HepG2 (cell line): ENCODE measurements around the gene ACCS. TPM values are rescaled to one million over a fixed set of nuclear protein-coding genes. Genes with fewer than 3 reads are reported as not detected.
A peak's percentile ranks its signal among the peaks of the same experiment; 100 is the strongest.

Experiments
- ELF1 ChIP-seq: sonication (generic); formaldehyde crosslinking; IDR thresholded peaks from 2 replicates; pipeline ENCODE4 v1.4.0; 2020; ENCODE audit warnings: missing genetic modification reagents
- KLF13 ChIP-seq: sonication (generic); formaldehyde crosslinking; IDR thresholded peaks from 2 replicates; pipeline ENCODE4 v1.4.0; 2020; ENCODE audit warnings: mild to moderate bottlenecking, missing genetic modification reagents
- PAX8 ChIP-seq: sonication (generic); formaldehyde crosslinking; IDR thresholded peaks from 2 replicates; pipeline ENCODE4 v1.8.0; 2022; ENCODE audit warnings: mild to moderate bottlenecking, missing genetic modification reagents, borderline replicate concordance
- SMAD9 ChIP-seq: sonication (generic); formaldehyde crosslinking; IDR thresholded peaks from 2 replicates; pipeline ENCODE4 v1.5.1; 2020; ENCODE audit warnings: mild to moderate bottlenecking, missing genetic modification reagents
- STAG1 ChIP-seq: sonication (generic); formaldehyde crosslinking; IDR thresholded peaks from 2 replicates; pipeline ENCODE4 v1.4.0; 2020; ENCODE audit warnings: missing genetic modification reagents
- THAP11 ChIP-seq: IDR thresholded peaks from 2 replicates; pipeline ENCODE4 v1.6.1; 2016; ENCODE audit warnings: missing biosample characterization, missing genetic modification reagents
- ZNF143 ChIP-seq: sonication (generic); formaldehyde crosslinking; IDR thresholded peaks from 2 replicates; pipeline ENCODE4 v1.4.0; 2020; ENCODE audit warnings: missing genetic modification reagents
- ZNF256 ChIP-seq: sonication (generic); formaldehyde crosslinking; conservative IDR thresholded peaks from 2 replicates; pipeline ENCODE4 v1.4.0; 2020; ENCODE audit warnings: missing genetic modification reagents
- ZNF317 ChIP-seq: sonication (generic); formaldehyde crosslinking; IDR thresholded peaks from 2 replicates; pipeline ENCODE4 v1.5.0; 2020; ENCODE audit warnings: mild to moderate bottlenecking, missing genetic modification reagents
- ZNF605 ChIP-seq: sonication (generic); formaldehyde crosslinking; IDR thresholded peaks from 2 replicates; pipeline ENCODE4 v1.8.0; 2022; ENCODE audit warnings: mild to moderate bottlenecking, missing genetic modification reagents
- ZNF678 ChIP-seq: sonication (generic); formaldehyde crosslinking; IDR thresholded peaks from 2 replicates; pipeline ENCODE4 v1.4.0; 2020; ENCODE audit warnings: mild to moderate bottlenecking, missing genetic modification reagents
- ZNF709 ChIP-seq: sonication (generic); formaldehyde crosslinking; IDR thresholded peaks from 2 replicates; pipeline ENCODE4 v1.5.0; 2020; ENCODE audit warnings: mild to moderate bottlenecking, missing genetic modification reagents
- ZNF761 ChIP-seq: sonication (generic); formaldehyde crosslinking; conservative IDR thresholded peaks from 2 replicates; pipeline ENCODE4 v1.4.0; 2020; ENCODE audit warnings: mild to moderate bottlenecking, missing genetic modification reagents
- polyA plus RNA-seq, 8 experiments: library from polyadenylated mRNA; depleted of rRNA in 3 of 8; stranded (reverse) in 7 of 8; unstranded in 1 of 8; fragments of >200 nt; fragmentation: Illumina TruSeq in 4 of 8; extraction: Trizol in 4 of 8; gene quantifications; 2 replicates each; pipeline versions ENCODE4 v1.2.1 to v1.2.3, GENCODE V29; 2011 to 2016; ENCODE audit warnings: low read depth in 4 of 8, missing spikeins in 1 of 8, mixed read lengths in 1 of 8; ENCODE audit not compliant: insufficient read depth in 1 of 8
- total RNA-seq, 5 experiments: library from RNA; depleted of rRNA; stranded (reverse); fragments of >200 nt; fragmentation: Illumina TruSeq; extraction: Trizol; gene quantifications; 2 replicates each; pipeline ENCODE4 v1.2.3, GENCODE V29; 2016; ENCODE audit warnings: low read depth in 1 of 5
- TF ChIP-seq, protein P1 (sequence below), 2 experiments: sonication (generic) in 1 of 2; formaldehyde crosslinking in 1 of 2; IDR thresholded peaks; 2 replicates each; pipeline versions ENCODE4 v1.4.0 to v1.6.1; 2018 to 2020; ENCODE audit warnings: missing genetic modification reagents in 2 of 2, borderline replicate concordance in 1 of 2, low read depth in 1 of 2, mild to moderate bottlenecking in 1 of 2, missing biosample characterization in 1 of 2
- TF ChIP-seq, protein P2 (sequence below): sonication (generic); formaldehyde crosslinking; IDR thresholded peaks from 2 replicates; pipeline ENCODE4 v1.5.0; 2020; ENCODE audit warnings: missing genetic modification reagents
- TF ChIP-seq, protein P3 (sequence below): sonication (generic); formaldehyde crosslinking; IDR thresholded peaks from 2 replicates; pipeline ENCODE4 v1.9.0; 2021; ENCODE audit warnings: missing genetic modification reagents, borderline replicate concordance
- TF ChIP-seq, protein P4 (sequence below): sonication (generic); formaldehyde crosslinking; IDR thresholded peaks from 2 replicates; pipeline ENCODE4 v1.4.0; 2020; ENCODE audit warnings: missing genetic modification reagents, mild to moderate bottlenecking, borderline replicate concordance
- TF ChIP-seq, protein P5 (sequence below): sonication (generic); formaldehyde crosslinking; IDR thresholded peaks from 2 replicates; pipeline ENCODE4 v1.5.0; 2020; ENCODE audit warnings: mild to moderate bottlenecking, missing genetic modification reagents

Gene ACCS
- total and polyA plus RNA-seq, 2 of the 13 experiments (the other 11 are each of a cell fraction or from before 2014, with no cell fraction given) = 0.55 to 0.59 TPM

DNA sequence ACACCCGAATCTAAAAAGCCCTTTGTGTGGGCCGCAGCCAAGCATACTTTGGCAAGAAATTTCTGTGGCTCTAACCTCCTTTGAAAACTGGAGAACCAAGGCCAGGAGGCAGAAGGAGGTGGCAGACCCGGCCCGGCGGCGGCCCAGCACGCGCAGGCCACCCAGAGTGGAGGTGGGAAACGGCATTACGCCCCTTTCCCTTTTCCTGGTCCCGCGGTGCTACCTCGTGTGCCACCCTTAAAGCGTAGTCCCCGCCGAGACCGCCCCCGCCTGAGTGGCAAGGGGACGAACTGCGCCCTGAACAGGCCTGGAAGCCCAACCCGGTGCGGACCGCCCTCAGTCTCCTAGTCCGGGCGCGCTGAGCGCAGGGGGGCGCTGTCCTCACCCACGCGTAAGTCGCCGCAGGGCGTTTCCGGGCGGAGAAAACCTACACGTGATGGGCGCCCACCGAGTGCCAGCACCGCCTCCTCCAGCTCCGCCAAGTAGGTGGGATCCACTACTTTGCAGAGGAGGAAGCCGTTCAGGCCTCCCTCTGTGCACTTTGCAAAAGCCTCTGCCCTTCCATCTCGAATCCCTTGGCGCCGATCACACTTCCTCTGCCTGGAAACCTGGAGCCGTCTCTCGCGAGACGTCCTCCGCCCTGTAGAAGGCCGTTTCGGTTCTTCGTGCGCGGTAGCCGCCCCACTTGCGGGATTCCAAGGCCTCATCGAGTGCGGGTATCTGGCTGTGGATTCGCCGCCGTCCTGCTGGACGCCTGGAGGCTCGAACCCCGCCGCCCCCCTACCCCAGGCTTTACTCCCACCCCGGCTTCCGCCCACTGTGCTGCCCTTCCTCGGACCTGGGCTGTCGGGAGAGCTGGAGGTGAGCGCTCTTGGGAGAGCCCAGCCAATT lies at the start of gene ACCS (continued):
- TF ChIP-seq ZNF256 (CRISPR knock-in tag) (no peak), PAX8 (CRISPR knock-in tag) (no peak), STAG1 (CRISPR knock-in tag) (no peak), ZNF761 (no peak), ZNF709 (CRISPR knock-in tag) (no peak), ZNF605 (CRISPR knock-in tag) (no peak), SMAD9 (CRISPR knock-in tag) (no peak), ZNF143 (CRISPR knock-in tag) (no peak), THAP11 (no peak), ZNF317 (no peak), ZNF678 (CRISPR knock-in tag) (no peak), KLF13 (CRISPR knock-in tag) (no peak), ELF1 (CRISPR knock-in tag) (peak; percentile 38; the same call in 1 of the 2 replicates)
- TF ChIP-seq, protein P1, sequence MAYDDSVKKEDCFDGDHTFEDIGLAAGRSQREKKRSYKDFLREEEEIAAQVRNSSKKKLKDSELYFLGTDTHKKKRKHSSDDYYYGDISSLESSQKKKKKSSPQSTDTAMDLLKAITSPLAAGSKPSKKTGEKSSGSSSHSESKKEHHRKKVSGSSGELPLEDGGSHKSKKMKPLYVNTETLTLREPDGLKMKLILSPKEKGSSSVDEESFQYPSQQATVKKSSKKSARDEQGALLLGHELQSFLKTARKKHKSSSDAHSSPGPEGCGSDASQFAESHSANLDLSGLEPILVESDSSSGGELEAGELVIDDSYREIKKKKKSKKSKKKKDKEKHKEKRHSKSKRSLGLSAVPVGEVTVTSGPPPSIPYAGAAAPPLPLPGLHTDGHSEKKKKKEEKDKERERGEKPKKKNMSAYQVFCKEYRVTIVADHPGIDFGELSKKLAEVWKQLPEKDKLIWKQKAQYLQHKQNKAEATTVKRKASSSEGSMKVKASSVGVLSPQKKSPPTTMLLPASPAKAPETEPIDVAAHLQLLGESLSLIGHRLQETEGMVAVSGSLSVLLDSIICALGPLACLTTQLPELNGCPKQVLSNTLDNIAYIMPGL (CRISPR knock-in tag; IDR thresholded peaks at IDR 0.05; ENCODE audit: borderline replicate concordance in 1 of 2, low read depth in 1 of 2) = peak; percentile 67 to 91; a peak in 3 of 4 replicates
- TF ChIP-seq, protein P2, sequence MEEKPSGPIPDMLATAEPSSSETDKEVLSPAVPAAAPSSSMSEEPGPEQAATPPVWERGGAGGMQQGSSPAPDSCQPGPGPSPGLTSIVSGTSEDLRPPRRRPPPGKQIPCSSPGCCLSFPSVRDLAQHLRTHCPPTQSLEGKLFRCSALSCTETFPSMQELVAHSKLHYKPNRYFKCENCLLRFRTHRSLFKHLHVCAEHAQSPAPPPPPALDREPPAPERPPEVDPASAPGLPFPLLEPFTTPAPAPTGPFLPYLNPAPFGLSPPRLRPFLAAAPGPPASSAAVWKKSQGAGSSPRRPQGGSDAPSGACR (CRISPR knock-in tag) = no peak
- TF ChIP-seq, protein P3, sequence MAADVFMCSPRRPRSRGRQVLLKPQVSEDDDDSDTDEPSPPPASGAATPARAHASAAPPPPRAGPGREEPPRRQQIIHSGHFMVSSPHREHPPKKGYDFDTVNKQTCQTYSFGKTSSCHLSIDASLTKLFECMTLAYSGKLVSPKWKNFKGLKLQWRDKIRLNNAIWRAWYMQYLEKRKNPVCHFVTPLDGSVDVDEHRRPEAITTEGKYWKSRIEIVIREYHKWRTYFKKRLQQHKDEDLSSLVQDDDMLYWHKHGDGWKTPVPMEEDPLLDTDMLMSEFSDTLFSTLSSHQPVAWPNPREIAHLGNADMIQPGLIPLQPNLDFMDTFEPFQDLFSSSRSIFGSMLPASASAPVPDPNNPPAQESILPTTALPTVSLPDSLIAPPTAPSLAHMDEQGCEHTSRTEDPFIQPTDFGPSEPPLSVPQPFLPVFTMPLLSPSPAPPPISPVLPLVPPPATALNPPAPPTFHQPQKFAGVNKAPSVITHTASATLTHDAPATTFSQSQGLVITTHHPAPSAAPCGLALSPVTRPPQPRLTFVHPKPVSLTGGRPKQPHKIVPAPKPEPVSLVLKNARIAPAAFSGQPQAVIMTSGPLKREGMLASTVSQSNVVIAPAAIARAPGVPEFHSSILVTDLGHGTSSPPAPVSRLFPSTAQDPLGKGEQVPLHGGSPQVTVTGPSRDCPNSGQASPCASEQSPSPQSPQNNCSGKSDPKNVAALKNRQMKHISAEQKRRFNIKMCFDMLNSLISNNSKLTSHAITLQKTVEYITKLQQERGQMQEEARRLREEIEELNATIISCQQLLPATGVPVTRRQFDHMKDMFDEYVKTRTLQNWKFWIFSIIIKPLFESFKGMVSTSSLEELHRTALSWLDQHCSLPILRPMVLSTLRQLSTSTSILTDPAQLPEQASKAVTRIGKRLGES (CRISPR knock-in tag) = no peak
- TF ChIP-seq, protein P4, sequence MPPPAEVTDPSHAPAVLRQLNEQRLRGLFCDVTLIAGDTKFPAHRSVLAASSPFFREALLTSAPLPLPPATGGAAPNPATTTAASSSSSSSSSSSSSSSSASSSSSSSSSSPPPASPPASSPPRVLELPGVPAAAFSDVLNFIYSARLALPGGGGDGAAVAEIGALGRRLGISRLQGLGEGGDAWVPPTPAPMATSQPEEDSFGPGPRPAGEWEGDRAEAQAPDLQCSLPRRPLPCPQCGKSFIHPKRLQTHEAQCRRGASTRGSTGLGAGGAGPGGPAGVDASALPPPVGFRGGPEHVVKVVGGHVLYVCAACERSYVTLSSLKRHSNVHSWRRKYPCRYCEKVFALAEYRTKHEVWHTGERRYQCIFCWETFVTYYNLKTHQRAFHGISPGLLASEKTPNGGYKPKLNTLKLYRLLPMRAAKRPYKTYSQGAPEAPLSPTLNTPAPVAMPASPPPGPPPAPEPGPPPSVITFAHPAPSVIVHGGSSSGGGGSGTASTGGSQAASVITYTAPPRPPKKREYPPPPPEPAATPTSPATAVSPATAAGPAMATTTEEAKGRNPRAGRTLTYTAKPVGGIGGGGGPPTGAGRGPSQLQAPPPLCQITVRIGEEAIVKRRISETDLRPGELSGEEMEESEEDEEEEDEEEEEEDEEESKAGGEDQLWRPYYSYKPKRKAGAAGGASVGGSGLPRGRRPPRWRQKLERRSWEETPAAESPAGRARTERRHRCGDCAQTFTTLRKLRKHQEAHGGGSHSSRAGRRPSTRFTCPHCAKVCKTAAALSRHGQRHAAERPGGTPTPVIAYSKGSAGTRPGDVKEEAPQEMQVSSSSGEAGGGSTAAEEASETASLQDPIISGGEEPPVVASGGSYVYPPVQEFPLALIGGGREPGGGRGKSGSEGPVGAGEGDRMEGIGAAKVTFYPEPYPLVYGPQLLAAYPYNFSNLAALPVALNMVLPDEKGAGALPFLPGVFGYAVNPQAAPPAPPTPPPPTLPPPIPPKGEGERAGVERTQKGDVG = no peak
- TF ChIP-seq, protein P5, sequence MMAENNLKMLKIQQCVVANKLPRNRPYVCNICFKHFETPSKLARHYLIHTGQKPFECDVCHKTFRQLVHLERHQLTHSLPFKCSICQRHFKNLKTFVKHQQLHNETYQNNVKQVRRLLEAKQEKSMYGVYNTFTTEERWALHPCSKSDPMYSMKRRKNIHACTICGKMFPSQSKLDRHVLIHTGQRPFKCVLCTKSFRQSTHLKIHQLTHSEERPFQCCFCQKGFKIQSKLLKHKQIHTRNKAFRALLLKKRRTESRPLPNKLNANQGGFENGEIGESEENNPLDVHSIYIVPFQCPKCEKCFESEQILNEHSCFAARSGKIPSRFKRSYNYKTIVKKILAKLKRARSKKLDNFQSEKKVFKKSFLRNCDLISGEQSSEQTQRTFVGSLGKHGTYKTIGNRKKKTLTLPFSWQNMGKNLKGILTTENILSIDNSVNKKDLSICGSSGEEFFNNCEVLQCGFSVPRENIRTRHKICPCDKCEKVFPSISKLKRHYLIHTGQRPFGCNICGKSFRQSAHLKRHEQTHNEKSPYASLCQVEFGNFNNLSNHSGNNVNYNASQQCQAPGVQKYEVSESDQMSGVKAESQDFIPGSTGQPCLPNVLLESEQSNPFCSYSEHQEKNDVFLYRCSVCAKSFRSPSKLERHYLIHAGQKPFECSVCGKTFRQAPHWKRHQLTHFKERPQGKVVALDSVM (CRISPR knock-in tag) = no peak
